Left lobe of liver (tissue), 2 donors: ENCODE results near the gene TENT4B. TPM values are rescaled to one million over a fixed set of nuclear protein-coding genes. Genes with fewer than 3 reads are reported as not detected.

ENCODE experiments used
- ATAC-seq: fragments of 200-7000 bp; cut with Tn5 transposase; one replicate; pipeline ENCODE4 v1.9.1; 2020; ENCODE audit warnings: mild to moderate bottlenecking, moderate library complexity
- DNase-seq: peaks from one replicate; pipeline ENCODE4 v3.0.0-alpha.2; 2020; ENCODE audit warnings: low spot score
- total RNA-seq: library from RNA; stranded (reverse); gene quantifications from one replicate; pipeline ENCODE4 v1.2.1, GENCODE V29; 2021
- donor health status: DM: no; HTN: no; CAD: no; lungs with moderate emphysema.
- donor health status: DM: no; HTN: yes; CAD: no.

The TENT4B gene
- total RNA-seq, 1 donor from 2014 or later, result 9.3 TPM

DNA sequence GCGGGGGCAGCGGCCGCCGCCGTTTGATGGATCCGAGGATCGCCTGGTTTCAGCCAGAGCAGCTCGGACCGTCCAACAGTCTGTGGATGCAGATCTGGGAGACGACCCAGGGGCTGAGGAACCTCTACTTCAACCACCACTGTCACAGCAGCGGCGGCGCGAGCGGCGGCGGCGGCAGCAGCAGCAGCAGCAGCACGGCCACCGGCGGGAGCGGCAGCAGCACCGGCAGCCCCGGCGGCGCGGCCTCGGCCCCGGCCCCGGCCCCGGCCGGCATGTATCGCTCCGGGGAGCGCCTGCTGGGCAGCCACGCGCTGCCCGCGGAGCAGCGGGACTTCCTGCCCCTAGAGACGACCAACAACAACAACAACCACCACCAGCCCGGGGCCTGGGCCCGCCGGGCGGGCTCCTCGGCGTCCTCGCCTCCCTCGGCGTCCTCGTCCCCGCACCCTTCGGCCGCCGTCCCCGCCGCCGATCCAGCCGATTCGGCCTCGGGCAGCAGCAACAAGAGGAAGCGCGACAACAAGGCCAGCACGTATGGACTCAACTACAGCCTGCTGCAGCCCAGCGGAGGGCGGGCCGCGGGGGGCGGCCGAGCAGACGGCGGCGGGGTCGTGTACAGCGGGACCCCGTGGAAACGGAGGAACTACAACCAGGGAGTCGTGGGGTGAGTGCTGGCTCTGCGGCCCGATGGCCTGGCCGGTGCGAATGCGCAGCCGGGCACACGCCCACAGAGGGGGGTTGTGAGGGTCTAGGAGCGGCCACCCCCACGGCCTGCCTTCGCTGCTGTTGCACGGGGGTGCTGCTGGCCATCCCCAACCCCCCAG, 702 bp downstream of the TENT4B start:
- peak; percentile 0 for ATAC-seq

DNA sequence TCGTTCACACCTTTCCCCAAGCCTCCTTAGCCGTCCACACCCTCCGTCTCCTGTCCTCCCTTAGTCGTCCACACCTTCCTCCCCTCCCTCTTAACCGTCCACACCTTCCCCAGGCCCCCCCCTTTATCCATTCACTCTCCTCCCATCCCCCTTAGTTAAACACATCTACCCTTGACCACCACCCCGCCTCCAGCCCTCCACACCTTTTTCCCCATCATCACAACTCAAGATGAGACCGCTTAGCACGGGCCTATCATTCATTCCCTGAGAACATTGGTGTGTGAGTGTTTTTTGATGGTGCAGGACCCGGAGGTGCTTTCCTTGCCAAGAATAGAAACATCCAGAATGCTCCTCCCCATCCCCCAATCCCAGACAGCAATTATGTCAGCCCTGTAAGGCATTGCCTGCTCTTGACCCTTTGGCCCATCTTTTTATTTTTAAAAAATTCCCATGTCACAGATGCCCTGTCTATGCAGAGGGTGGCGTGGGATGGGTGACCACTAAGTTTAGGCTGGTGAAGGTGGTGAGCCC, 1.4 kb downstream of the TENT4B start:
- ATAC-seq (peak; percentile 21), DNase-seq (no peak)

More for the DNA sequence above, 702 bp downstream of the TENT4B start:
- DNase-seq, result peak; percentile 56

DNA sequence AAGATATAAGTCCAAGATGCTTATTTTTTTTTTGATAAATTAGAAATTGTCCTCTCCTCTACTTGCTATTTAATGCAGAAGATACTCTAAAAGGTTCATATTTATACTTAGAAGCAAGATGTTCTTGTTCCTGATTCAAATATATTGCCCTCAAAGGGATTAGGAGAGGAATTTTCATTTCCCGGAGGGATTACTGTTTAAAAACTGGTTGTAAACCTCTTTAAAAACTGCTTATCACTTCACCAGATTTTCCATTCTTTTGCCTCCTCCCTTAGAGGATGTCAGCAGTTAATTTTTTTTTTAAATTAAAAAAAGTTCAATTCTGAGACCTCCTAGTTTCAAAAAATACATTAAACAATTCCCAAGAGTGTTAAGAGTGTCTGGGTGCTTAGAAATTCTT, 2.8 kb downstream of the TENT4B start:
- no peak for DNase-seq
- no peak for ATAC-seq

DNA sequence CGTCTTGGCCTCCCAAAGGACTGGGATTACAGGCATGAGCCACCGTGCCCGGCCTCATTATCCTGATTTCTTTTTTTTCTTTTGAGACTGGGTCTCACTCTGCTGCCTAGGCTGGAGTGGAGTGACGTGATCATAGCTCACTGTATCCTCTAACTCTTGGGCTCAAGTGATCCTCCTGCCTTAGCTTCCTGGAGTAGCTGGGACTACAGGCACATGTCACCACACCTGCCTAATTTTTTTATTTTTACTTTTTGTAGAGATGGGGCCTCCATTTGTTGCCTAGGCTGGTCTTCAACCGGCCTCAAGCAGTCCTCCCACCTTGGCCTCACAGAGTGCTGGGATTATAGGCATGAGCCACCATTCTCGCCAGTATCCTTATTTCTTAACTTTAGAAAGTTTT, 3.5 kb downstream of the TENT4B start:
- DNase-seq (peak; percentile 40), ATAC-seq (no peak)

DNA sequence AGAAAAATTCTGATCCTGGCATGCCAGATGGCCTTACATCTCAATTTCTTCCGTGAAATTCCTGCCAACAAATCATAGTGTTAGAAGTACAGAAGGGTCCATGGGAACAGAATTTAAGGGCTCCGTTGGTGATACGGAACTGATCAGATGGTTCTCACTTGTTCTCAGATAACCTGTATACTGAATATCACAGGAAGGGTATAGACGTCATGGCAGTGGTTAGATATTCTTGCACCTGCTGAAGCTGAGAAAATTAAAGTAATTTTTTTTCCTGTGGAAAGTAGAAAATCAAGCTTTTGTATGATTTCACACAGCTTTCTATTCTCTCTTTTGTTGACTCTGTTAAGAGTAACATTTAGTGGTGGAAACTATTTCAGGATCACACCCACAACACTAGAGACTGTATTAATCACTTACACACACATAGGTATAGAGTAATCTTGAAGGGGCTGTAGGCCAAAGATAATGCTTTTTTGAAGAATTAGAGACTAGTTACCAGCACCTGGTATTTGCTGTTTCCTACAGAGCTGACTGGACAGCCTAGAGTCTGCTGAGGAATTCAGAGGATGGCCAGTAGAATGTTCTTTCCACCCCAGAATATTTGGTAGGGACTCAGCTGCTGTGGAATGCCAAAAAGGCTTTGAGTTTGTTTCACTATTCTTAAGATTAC, 7.5 kb downstream of the TENT4B start:
- ATAC-seq (no peak), DNase-seq (peak; percentile 3)

DNA sequence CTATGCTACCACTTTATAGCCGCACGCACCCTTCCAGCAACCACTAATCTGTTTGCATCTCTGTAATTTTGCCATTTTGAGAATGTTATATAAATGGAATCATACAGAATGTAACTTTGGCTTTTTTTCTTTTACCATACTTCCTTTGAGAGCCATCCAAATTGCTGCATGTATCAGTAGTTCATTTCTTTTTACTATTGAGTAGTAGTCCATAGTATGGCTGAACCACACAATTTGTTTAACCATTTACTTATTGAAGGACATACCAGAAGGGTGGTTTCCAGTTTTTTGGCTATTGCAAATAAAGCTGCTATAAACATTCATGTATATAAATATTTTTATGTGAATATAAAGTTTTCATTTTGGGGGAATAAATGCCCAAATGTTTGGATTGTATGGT, 8.8 kb downstream of the TENT4B start:
- no peak for ATAC-seq

DNA sequence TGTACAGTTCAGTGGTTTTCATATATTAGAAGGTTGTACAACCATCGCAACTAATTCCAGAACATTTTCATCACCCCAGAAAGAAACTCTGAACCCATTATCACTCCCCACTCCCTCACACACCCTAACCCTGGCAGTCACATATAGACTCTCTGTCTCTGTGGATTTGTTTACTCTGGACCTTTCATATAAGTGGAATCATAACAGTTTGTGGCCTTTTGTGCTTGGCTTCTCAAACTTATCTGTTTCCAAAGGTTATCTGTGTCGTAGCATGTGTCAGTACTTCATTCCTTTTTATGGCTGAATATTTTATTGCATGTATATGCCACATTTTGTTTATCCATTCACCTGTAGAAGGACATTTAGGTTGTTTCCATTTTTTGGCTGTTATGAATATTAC, 12.4 kb downstream of the TENT4B start:
- ATAC-seq, result no peak
- no peak for DNase-seq

More for the DNA sequence above, 8.8 kb downstream of the TENT4B start:
- DNase-seq, result no peak

DNA sequence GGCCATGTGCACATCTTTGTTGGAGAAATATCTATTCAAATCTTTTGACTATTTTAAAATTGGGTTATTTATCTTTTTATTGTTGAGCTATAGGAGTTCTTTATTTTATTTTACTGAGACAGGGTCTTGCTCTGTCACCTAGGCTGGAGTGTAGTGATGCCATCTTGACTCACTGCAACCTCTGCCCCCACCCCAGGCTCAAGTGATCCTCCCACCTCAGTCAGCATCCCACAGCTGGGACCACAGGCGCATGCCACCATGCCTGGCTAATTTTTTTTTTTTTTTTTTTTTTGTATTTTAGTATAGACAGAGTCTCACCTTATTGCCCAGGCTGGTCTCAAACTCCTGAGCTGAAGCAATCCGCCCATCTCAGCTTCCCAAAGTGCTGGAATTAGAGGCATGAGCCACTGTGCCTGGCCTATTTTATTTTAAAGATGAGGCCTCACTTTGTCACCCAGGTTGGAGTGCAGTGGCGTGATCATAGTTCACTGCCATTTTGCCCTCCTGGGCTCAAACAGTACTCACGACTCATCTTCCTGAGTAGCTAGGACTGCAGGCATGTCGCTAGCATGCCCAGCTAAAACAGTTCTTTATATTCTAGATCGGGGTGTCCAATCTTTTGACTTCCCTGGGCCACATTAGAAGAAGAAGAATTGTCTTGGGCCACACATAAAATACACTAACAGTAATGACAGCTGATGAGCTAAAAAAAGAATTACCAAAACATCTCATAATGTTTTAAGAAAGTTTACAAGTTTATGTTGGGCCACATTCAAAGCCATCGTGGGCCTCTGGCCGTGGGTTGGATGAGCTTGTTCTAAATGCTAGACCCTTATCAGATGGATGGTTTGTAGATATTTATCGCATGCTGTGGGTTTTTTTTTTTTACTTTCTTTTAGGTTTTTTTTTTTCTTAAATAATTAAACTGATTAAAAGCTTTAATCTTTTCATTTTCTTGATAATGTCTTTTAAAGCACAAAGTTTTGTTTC, 13.7 kb downstream of the TENT4B start:
- ATAC-seq (no peak), DNase-seq (no peak)

DNA sequence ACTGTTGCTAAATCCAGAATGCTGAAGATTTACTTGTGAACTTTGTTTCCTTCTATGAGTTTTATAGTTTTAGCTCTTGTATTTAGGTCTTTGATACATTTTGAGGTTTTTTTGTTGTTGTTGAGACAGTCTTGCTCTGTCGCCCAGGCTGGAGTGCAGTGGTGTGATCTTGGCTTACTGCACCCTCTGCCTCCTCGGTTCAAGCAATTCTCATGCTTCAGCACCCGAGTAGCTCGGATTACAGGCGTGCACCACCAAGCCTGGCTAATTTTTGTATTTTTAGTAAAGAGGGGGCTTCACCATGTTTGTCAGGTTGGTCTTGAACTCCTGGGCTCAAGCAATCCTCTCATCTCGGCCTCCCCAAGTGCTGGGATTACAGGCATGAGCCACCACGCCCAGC, 14.4 kb downstream of the TENT4B start:
- ATAC-seq (no peak), DNase-seq (no peak)

DNA sequence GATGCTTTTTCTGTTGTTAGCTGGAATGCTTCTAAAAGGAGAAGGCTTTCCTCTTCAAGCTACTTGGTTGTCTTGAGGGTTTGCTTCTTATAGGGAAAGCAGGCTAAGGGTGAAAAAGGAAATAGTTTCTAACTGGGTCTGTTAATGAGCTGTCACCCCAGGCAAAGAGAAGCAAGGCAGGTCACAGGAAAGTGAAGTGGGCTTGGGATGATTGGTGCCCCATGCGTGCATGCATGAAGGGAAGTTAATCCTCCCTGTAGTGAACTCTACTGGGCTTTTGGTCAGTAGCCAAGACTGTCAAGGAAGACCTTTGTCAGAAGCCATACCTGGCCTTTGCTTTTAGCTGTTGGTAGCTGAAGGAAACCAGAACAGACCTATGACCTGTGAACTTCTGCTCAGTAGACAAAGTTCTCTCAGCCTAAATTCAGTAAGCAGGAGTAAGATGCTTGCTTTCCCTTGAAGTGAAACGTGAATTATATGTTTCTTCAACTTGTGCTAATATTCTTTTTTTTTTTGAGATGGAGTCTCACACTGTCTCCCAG, 16.5 kb downstream of the TENT4B start:
- ATAC-seq, result peak; percentile 64
- no peak for DNase-seq

DNA sequence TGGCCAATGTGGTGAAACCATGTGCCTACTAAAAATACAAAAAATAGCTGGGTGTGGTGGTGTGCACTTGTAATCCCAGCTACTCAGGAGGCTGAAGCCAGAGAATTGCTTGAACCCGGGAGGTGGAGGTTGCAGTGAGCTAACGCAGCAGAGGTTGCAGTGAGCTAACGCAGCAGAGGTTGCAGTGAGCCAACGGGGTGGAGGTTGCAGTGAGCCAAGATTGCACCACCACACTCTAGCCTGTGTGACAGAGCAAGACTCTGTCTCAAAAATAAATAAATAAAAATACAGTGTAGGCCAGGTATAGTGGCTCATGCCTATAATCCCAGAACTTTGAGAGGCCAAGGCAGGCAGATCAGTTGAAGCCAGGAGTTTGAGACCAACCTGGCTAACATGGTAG, 18.7 kb downstream of the TENT4B start:
- DNase-seq (peak; percentile 66), ATAC-seq (peak; percentile 90)

DNA sequence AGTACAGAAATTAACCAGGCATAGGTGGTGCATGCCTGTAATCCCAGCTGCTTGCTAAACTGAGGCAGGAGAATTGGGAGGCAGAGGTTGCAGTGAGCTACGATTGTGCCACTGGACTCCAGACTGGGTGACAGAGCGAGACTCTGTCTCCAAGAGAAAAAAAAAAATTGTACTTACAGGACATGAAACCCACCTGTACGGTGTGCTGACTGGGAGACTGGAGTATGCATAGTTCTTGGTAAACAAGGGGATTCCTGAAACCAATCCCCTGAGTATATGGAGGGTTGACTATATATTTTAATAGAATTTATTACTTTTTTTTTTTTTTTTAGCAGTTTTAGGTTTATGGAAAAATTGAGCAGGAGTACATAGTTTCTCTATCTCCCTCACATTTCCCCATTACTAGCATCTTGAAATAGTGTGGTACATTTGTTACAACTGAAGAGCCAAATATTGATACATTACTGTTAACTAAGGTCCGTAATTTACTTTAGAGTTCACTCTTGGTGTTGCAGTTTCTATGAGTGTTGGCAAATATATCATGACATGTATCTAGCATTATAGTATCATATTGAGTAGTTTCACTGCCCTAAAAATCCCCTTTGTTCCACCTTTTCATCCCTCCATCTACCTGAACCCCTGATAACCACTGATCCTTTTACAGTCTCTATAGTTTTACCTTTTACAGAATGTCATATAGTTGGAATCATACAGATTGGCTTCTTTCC, 19.3 kb downstream of the TENT4B start:
- ATAC-seq (no peak), DNase-seq (no peak)

DNA sequence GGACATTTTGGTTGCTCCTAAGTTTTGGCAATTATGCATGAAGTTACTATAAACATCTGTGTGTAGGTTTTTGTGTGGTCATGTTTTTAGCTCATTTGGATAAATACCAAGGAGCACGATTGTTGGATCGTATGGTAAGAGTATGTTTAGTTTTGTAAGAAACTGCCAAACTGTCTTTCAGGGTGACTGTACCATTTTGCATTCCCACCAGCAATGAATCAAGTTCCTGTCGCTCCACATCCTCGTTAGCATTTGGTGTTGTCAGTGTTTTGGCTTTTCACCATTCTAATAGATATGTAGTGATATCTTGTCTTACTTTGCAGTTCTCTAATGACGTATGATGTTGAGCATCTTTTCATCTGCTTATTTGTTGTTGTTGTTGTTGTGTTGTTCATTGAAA, 20.2 kb downstream of the TENT4B start:
- no peak for DNase-seq
- ATAC-seq, result no peak

DNA sequence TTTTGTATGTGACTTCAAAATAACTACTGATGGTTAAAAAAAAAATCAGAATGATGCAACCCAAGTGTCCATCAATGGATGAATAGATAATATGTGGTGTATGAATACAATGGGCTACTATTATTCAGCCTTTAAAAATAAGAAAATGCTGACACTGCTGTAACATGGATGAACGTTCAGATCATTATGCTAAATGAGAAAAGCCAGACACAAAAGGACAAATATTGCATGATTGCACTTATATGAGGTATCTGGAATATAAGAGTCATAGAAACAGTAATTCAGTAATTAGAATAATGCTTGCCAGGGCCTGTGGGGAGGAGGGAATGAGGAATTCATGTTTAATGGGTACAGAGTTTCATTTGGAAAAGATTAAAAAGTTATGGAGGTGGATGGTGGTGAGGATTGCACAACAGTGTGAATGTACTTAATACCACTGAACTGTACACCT, 25.4 kb downstream of the TENT4B start:
- DNase-seq, result no peak
- ATAC-seq, result no peak

DNA sequence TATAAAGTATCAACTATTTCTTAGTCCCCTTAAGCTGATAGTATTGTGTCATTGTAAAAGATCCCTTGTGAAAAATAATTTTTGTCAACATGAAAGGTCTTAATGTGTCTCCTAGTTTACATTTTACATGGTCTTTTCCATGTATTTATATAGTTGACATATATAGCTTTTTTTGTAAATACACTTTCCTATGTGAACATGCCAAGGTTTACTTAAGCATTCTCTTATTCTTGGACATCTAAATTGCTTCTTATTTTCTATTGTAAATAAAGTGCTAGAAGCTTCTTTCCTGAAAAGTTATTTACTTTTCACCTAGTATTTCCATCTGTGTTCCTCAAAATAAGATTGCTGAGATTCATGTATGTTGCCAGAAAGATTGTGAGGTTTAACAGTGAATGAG, 29.3 kb downstream of the TENT4B start:
- no peak for DNase-seq
- ATAC-seq, result no peak

DNA sequence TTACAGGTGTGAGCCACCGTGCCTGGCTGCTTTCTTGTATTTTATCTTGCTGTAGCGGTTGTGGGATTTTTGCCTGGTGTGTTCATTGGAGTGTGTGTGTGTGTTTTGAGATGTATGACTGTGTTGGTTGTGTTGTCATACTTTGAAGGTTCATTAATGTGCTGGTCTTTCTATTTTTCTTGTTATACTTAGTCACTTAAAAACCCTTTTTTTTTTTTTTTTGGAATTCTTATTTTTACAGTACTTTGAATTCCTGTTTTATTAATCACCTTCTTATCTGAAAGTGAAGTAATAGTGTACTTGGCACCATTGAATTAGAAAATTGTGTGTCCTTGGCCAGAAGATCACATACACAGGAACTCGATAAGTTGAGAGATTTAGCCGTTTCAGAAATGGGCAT, 30.2 kb downstream of the TENT4B start:
- no peak for ATAC-seq

DNA sequence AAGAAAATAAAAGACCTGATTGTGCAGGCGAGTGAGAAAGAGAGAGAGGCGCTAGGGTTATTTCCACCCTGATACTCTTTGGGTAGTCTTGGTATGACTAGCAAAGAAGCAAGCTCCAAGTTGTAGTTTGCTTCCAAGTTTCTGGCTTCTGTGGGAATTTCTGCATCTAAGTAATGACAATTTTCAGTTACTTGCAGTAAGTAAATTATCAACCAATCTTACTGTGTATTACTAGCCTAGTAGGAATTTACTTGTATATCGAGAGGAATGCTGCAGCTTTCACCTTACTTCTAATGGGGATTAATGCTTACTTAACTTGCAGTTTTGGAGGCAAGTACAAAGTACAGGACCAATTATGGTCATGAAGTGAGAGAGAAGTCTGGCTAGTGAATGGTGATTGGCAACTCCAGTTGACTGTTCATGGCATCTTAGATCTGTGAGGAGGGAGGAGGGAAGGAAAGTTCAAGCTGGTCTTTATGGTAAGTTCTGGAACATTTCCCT, 31.9 kb downstream of the TENT4B start:
- ATAC-seq (peak; percentile 67), DNase-seq (no peak)

More for the DNA sequence above, 30.2 kb downstream of the TENT4B start:
- no peak for DNase-seq

DNA sequence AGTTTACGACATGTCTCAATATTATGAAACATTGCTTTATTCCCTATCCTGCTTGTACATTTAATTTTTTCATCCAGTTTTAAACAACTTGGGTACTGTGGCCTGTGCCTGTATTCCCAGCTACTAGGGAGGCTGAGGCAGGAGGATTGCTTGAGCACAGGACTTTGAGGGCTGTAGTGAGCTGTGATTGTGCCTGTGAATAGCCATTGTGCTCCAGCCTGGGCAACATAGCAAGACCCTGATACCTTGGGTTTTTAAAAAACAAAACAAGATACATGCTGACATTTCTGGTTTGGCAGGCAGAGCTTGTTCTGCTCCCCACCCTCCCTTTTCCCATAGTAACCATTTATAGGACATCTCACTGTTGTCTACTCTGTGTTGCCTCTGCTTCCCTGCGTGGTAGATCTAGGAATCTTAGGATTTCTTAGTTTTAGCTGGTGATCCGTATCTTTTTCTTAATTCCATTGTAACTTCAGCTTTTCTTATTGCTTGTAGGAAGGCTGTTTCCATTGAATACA, 35.6 kb downstream of the TENT4B start:
- ATAC-seq (no peak), DNase-seq (no peak)

DNA sequence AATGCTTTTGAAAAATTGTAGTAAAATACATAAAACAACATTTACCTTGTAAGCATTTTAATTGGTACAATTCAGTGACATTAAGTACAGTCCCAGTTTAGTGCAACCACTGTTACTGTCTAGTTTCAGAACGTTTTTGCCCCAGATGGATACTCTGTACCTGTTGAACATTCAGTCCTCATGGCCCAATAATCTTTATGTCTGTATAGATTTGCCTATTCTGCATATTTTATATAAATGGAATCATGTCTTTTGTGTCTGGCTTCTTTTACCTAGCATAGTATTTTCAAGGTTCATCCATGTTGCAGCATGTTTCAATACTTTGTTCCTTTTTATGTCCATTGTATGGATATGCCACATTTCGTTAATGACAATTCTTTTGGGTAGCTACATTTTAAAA, 37.2 kb downstream of the TENT4B start:
- DNase-seq (no peak), ATAC-seq (no peak)
